GM21619 (cell line): ENCODE measurements around the gene BCAP31.
"Not testable (repeated sequence)": the region's sequence is repeated elsewhere in the genome, so short reads cannot be mapped to it uniquely, and the experiment has no call there.

Experiments used
- ATAC-seq: cut with Tn5 transposase; IDR thresholded peaks from one replicate; pipeline ENCODE4 v1.9.1; 2021; ENCODE audit not compliant: unreplicated experiment

The BCAP31 gene

GRCh38 chrX:153763298-153763932 lies 39.2 kb upstream of the BCAP31 start:
- no peak for ATAC-seq

GRCh38 chrX:153762626-153763173 lies 38.5 kb upstream of the BCAP31 start:
- ATAC-seq: no peak

DNA sequence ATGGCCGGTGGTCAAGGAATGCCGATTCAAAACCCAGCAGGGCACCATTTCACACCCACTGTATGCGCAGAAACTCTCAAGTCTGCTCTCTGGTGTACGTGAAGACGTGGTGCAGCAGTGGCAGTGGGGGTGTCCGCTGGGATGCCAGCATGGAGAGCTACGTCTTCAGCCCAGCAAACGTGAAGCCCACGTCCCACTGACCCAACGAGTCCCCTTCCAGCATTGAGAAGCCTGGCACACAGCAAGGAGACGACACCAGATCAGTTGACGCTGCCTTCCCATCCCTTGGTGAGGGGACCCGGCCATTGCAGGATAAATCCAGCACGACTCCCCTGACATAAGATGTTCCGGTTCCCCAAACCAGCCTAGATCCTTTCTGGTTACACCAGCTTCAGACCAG lies 37.7 kb upstream of the BCAP31 start:
- no peak for ATAC-seq

DNA sequence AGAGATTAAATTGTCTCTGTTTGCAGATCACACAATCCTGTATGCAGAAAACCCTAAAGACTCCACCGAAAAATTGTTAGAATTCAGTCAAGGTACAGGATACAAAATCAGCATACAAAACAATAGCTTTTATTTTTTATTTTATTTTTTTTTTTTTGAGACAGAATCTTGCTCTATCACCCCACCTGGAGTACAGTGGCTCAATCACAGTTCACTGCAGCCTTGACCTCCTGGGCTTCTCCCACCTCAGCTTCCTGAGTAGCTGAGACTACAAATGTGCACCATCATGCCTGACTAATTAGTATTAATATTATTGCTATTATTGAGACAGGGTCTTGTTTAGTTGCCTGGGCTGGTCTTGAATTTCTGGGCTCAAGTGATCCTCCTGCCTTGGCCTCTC lies 30.9 kb upstream of the BCAP31 start:
- no peak for ATAC-seq

DNA sequence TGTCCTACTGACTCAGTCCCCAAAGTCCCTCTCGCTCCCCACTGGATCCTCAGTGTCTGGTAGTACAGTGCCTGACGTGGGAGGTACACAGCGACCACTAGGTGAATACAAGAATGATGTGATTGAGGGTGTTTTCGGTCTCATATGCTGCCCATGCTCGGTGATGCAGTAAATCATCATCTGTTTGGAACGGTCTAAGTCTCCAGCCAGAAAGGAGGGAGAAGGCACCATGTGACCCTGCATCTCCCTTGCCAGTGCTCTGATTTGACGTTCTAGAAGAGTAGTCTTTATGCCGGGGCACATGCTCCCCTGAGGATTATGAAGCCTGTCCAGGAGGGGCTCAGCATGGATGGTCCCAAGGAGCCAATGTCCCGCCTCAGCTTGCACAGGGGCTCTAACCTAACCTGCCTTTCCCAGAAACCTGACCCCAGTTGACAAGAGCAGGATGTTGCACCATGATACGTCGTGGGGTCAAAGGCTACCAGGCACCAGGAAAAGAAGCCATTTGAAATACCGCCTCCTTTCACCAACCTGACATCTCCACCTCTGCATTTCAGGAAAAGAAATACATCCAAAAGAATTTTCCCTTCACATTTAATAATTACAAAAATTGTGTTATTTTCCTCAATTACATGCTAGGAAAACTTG lies 26.1 kb upstream of the BCAP31 start:
- no peak for ATAC-seq

- ATAC-seq: not testable (repeated sequence)
Measured at GRCh38 chrX:153749017-153749416, 24.8 kb upstream of the BCAP31 start.

DNA sequence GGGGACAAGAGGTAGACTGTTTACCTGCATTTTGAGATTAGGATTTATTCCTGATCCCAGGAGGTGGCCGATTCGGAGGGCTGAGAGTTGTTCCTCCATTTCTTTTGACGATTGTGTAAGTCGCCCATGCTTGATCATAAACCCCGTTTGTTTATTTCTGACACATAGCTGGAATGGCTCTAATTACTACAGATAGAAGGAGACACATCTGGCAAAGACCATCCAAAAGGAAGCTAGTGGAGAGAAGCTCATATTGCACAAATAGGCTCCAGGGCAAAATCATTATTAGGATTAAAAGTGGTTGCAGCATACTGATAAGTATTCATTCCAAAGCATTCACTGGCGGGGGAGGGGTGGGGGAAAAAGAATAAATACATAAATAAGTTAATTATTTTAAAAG lies 22.8 kb upstream of the BCAP31 start:
- ATAC-seq: not testable (repeated sequence)

- ATAC-seq: no peak
Measured at GRCh38 chrX:153746359-153746758, 22.2 kb upstream of the BCAP31 start.

GRCh38 chrX:153745067-153745433 lies 20.9 kb upstream of the BCAP31 start:
- ATAC-seq: not testable (repeated sequence)

DNA sequence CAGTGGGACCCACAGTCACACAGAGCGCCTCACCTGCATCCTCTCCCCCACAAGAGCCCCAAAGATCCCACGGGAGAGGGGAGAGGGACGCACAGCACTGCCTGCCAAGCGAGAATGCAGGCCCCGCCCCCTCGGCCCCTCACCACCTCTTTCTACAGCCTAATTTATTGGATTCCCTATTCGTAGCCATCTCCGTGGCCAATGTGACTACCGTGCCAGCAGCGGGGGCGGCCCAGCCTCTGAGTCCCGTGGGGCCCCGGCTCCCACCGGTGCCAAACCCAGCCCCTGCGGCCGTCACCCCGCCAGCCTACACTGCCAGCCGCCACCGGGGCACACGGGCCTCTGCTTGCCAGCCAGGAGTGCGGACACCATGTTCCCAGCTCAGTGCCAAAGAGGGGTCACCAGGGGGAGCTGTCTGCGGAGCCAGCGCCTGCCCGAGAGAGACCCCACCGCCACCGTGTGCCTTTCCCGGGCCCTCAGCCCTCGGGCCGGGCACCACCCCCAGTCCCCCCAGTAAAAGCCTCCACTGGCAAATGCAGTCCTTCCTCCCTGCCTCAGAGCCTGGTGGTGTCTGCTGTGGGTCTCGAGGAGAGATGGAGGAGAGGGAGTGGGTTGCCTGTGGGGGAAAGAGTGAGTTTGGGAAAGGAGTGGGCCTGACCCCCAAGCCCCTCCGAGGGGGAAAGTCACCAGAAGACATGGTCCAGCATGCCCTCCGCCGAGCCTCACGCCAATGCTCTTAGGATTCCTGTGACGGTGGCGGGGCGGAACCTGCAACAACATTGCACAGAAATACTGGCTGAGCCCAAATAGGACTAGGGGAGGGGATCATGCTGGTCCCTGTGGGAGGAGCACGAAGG lies 20.3 kb upstream of the BCAP31 start:
- ATAC-seq: no peak

- not testable (repeated sequence) for ATAC-seq
Measured at GRCh38 chrX:153743468-153744209, 19.5 kb upstream of the BCAP31 start.

- not testable (repeated sequence) for ATAC-seq
Measured at GRCh38 chrX:153742796-153743467, 18.7 kb upstream of the BCAP31 start.

GRCh38 chrX:153742111-153742510 lies 17.9 kb upstream of the BCAP31 start:
- ATAC-seq: not testable (repeated sequence)

DNA sequence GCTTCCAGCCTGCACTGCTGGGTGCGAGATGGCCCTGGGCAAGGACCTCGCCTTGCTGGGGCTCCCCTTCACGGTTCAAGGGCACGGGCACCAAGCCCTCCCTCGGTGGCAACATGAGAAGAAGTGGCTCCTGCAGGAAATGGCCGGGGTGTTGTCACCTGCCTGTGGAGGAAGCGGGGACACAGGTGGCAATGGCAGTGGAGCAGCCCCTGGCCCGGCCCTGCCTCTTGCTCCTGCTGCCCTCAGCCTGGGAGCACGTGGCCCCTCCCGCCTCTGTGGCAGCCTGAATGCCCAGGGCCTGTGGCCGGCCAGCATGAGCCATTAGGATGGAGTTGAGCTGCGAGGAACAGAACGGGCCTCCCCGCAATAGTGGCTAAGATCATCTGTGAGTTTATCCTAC lies 17.3 kb upstream of the BCAP31 start:
- ATAC-seq: no peak

DNA sequence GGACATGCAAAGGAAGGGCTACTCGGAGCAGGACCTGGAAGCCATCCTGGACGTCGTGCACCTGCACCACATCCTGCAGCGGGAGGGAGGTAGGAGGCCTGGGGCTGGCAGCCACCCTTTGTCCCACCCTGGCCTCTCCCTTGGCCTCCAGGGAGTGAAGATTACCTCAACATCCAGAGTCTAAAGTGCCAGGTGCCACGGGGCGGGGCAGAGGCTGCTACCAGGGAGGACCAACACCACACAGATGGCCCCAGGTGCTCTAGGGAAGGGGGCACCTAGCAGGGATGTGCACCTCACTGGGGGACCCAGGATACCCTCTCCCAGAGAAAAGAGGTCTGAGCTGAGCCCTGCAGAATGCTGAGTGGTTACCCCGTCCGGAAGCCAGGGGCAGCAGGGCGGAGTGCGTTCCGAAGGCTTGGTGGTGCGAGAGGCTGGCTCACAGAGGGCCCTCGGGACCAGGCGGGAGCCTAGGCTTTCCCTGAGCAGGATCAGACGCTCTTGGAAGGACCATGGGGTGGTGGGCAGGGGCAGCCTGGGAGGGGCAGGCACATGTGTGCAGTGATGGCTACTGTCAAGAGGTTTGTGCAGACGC lies 16.5 kb upstream of the BCAP31 start:
- ATAC-seq: no peak

DNA sequence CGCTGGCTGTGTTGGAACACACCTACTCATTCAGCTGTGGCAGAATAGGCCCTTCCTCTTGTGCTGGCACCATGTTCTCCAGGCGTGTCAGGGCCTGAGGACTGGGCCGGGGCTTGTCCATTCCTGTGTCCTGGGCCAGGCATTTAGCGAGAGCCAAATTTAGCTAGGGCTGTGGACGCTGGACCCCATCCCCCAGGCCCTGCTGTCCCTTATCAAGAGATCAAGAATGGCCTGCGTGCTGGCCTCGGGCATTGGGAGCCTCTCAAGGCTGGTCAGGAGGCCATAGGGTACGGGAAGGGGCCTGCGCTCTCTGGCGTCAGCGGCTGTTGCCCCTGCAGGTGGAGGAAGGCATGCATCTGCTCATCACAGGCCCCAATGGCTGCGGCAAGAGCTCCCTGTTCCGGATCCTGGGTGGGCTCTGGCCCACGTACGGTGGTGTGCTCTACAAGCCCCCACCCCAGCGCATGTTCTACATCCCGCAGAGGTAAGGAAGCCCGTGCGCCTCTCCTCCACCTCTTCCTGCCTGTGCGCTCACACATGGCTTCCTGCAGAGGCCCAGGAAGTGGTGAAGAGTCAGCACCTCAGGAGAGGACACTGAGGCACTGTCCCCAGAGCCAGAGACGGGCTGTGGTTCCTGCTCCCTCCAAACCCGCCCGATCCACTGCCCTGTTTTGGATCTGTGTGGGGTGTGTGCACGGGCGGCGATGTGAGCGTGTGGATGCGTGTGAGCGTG lies 15.7 kb upstream of the BCAP31 start:
- ATAC-seq: no peak

DNA sequence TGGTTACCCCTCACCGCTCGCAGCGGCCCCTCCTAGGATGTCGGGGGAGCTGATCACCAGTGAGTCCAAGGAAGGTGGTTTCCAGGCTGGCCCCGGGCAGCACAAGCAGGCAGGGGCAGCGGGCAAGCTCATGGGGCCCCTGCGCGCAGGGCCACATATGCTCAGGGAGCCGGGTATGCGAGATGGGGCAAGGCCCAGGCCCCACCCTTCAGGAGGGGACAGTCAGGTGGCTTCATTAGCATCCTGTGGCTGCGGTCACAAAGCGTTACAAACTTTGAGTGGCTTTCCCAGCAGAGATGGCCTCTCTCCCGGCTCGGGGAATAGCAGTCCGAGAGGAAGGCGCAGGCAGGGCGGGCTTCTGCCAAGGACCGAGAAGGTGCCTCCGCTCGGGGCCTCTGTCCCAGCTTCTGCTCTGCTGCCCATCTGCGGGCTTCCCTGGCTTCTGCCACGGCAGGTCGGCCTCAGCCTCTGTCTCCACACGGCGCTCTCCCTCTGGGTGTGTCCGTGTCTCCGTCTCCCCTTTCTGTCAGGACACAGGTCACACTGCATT lies 13.9 kb upstream of the BCAP31 start:
- ATAC-seq: no peak

- no peak for ATAC-seq
Measured at GRCh38 chrX:153736871-153737441, 12.8 kb upstream of the BCAP31 start.
